Nephron progenitor cell (in vitro differentiated cells): ENCODE results near the gene ARHGEF11.

ENCODE experiments used
- DNase-seq: peaks from one replicate; pipeline ENCODE4 v3.0.0; 2021
- H3K27ac Mint-ChIP-seq: 2 replicates; pipeline ENCODE4 v1.8.0; 2021; ENCODE audit warnings: mild to moderate bottlenecking, moderate library complexity, mixed read lengths
- H3K27me3 Mint-ChIP-seq: 2 replicates; pipeline ENCODE4 v1.8.0; 2021; ENCODE audit warnings: mild to moderate bottlenecking, low read depth, mixed read lengths; ENCODE audit not compliant: poor library complexity
- H3K36me3 Mint-ChIP-seq: 2 replicates; pipeline ENCODE4 v1.8.0; 2021; ENCODE audit warnings: low read depth, mixed read lengths
- H3K4me1 Mint-ChIP-seq: 2 replicates; pipeline ENCODE4 v1.8.0; 2021; ENCODE audit warnings: mixed read lengths
- H3K4me3 Mint-ChIP-seq: 2 replicates; pipeline ENCODE4 v1.8.0; 2021; ENCODE audit warnings: mild to moderate bottlenecking, moderate library complexity, mixed read lengths
- H3K9me3 Mint-ChIP-seq: 2 replicates; pipeline ENCODE4 v1.8.0; 2021; ENCODE audit warnings: mild to moderate bottlenecking, moderate library complexity, mixed read lengths
- CTCF ChIP-seq: fragments of 200-600 bp; sonication (generic); IDR thresholded peaks from 2 replicates; pipeline ENCODE4 v1.5.0; 2021; ENCODE audit warnings: antibody characterized with exemption

ARHGEF11 gene

GRCh38 chr1:157085421-157085820 is 39.9 kb upstream of the ARHGEF11 start:
- Mint-ChIP-seq H3K4me3 (no peak overlapping the region), H3K27ac (no peak overlapping the region), H3K27me3 (peaks cover 6% of the 10 kb centered on the region), H3K9me3 (no peaks in the 10 kb centered on the region), H3K36me3 (no peaks in the 10 kb centered on the region), H3K4me1 (peaks cover 4% of the 10 kb centered on the region)
- no peak for TF ChIP-seq CTCF
- DNase-seq: no peak

- Mint-ChIP-seq H3K4me1 (no peaks in the 10 kb centered on the region), H3K27ac (no peak overlapping the region), H3K27me3 (peaks cover 4% of the 10 kb centered on the region), H3K4me3 (no peak overlapping the region), H3K36me3 (no peaks in the 10 kb centered on the region), H3K9me3 (no peaks in the 10 kb centered on the region)
- TF ChIP-seq CTCF: no peak
- DNase-seq: no peak
Measured at GRCh38 chr1:157084720-157085119, 39.2 kb upstream of the ARHGEF11 start.

GRCh38 chr1:157081707-157082106 is 36.2 kb upstream of the ARHGEF11 start:
- no peaks in the 10 kb centered on the region for H3K36me3 Mint-ChIP-seq
- no peaks in the 10 kb centered on the region for H3K9me3 Mint-ChIP-seq
- H3K27me3 Mint-ChIP-seq: peaks cover 5% of the 10 kb centered on the region
- no peak for TF ChIP-seq CTCF
- no peak overlapping the region for H3K4me3 Mint-ChIP-seq
- H3K27ac Mint-ChIP-seq: no peak overlapping the region
- no peaks in the 10 kb centered on the region for H3K4me1 Mint-ChIP-seq
- DNase-seq: no peak

GRCh38 chr1:157080714-157081113 is 35.2 kb upstream of the ARHGEF11 start:
- Mint-ChIP-seq H3K4me1 (no peaks in the 10 kb centered on the region), H3K27me3 (peaks cover 5% of the 10 kb centered on the region), H3K9me3 (no peaks in the 10 kb centered on the region), H3K36me3 (no peaks in the 10 kb centered on the region), H3K27ac (no peak overlapping the region), H3K4me3 (no peak overlapping the region)
- no peak for TF ChIP-seq CTCF
- DNase-seq: no peak

GRCh38 chr1:157077394-157077793 is 31.9 kb upstream of the ARHGEF11 start:
- no peak for DNase-seq
- no peaks in the 10 kb centered on the region for H3K9me3 Mint-ChIP-seq
- H3K27ac Mint-ChIP-seq: no peak overlapping the region
- peaks cover 14% of the 10 kb centered on the region for H3K27me3 Mint-ChIP-seq
- no peak for TF ChIP-seq CTCF
- no peaks in the 10 kb centered on the region for H3K4me1 Mint-ChIP-seq
- H3K4me3 Mint-ChIP-seq: no peak overlapping the region
- no peaks in the 10 kb centered on the region for H3K36me3 Mint-ChIP-seq

GRCh38 chr1:157073944-157074685 is 28.6 kb upstream of the ARHGEF11 start:
- no peaks in the 10 kb centered on the region for H3K36me3 Mint-ChIP-seq
- DNase-seq: peak; percentile 67
- no peak overlapping the region for H3K27ac Mint-ChIP-seq
- H3K4me3 Mint-ChIP-seq: no peak overlapping the region
- no peaks in the 10 kb centered on the region for H3K9me3 Mint-ChIP-seq
- no peaks in the 10 kb centered on the region for H3K4me1 Mint-ChIP-seq
- peaks cover 14% of the 10 kb centered on the region for H3K27me3 Mint-ChIP-seq
- peak; percentile 57 for TF ChIP-seq CTCF
